ENCODE data around the gene FARP1.

DNA sequence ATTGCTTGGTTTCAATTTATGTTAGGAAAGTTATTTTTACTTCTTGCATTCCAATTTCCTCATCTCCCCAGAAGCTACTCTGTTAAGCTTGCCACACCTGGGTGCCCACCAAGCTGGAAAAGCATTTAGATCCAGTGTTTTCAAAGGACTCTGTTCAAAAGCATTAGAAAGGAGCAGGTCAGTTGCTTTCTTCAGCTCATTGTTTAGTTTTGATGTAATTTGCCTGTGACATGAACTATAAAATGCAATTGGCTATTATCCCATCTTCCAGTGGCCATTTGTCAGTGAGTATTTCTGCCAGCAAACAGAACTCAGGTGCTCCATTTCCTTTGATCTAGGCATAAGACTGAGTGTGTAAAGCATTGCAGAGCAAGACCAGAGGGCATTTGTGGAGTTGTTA, 80.8 kb downstream of the FARP1 start:
- TF ChIP-seq POLR2A (IDR thresholded peaks at IDR 0.05): no peak
- TF ChIP-seq, protein P1, sequence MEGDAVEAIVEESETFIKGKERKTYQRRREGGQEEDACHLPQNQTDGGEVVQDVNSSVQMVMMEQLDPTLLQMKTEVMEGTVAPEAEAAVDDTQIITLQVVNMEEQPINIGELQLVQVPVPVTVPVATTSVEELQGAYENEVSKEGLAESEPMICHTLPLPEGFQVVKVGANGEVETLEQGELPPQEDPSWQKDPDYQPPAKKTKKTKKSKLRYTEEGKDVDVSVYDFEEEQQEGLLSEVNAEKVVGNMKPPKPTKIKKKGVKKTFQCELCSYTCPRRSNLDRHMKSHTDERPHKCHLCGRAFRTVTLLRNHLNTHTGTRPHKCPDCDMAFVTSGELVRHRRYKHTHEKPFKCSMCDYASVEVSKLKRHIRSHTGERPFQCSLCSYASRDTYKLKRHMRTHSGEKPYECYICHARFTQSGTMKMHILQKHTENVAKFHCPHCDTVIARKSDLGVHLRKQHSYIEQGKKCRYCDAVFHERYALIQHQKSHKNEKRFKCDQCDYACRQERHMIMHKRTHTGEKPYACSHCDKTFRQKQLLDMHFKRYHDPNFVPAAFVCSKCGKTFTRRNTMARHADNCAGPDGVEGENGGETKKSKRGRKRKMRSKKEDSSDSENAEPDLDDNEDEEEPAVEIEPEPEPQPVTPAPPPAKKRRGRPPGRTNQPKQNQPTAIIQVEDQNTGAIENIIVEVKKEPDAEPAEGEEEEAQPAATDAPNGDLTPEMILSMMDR (IDR thresholded peaks at IDR 0.05): no peak
